Caco-2 (cell line): ENCODE results near the gene SLC47A2. TPM values are rescaled to one million over a fixed set of nuclear protein-coding genes. Genes with fewer than 3 reads are reported as not detected.
A peak's percentile ranks its signal among the peaks of the same experiment; 100 is the strongest.

ENCODE experiments used
- BruUV-seq: library from RNA; stranded (reverse); fragments of 400-500 nt; replicated peaks from 2 replicates; lab custom pipeline; 2021; lab: Mats Ljungman, UMichigan
- CTCF ChIA-PET: fragments of 300-600 bp; sonication (Branson Sonifier 250); formaldehyde crosslinking; loops from one replicate; lab custom pipeline; 2022; ENCODE audit warnings: antibody characterized with exemption; lab: Charles Lee
- POLR2A ChIA-PET: fragments of 300-600 bp; sonication (Branson Sonifier 250); formaldehyde crosslinking; loops from one replicate; lab custom pipeline; 2022; ENCODE audit warnings: antibody characterized with exemption; lab: Charles Lee
- DNase-seq, 2 experiments: peaks; one replicate each; pipeline versions ENCODE4 v3.0.0 to v3.0.0-alpha.2; 2020 to 2022
- H3K27me3 ChIP-seq: replicated peaks from 2 replicates; pipeline ENCODE4 v1.6.0; 2011; ENCODE audit warnings: low read length; ENCODE audit not compliant: control insufficient read depth, insufficient read depth
- H3K36me3 ChIP-seq: 2 replicates; pipeline ENCODE4 v1.5.1; 2011; ENCODE audit warnings: low read length; ENCODE audit not compliant: control insufficient read depth, insufficient read depth
- H3K4me1 ChIP-seq: fragments of 250-450 bp; sonication (Bioruptor Pico); 2 replicates; pipeline ENCODE4 v1.5.1; 2020; ENCODE audit warnings: mild to moderate bottlenecking
- H3K4me3 ChIP-seq: 2 replicates; pipeline ENCODE4 v1.5.1; 2011; ENCODE audit warnings: low read depth, mild to moderate bottlenecking, control low read depth, low read length
- H3K9me3 ChIP-seq: fragments of 250-450 bp; sonication (Bioruptor Pico); 2 replicates; pipeline ENCODE4 v1.5.1; 2020; ENCODE audit warnings: mild to moderate bottlenecking, moderate library complexity
- H3K27ac Mint-ChIP-seq: one replicate; pipeline ENCODE4 v1.8.0; 2022; ENCODE audit warnings: mixed read lengths; ENCODE audit not compliant: unreplicated experiment
- H3K27me3 Mint-ChIP-seq: one replicate; pipeline ENCODE4 v1.8.0; 2022; ENCODE audit warnings: mixed read lengths; ENCODE audit not compliant: insufficient read depth, unreplicated experiment
- H3K36me3 Mint-ChIP-seq: one replicate; pipeline ENCODE4 v1.8.0; 2022; ENCODE audit warnings: mild to moderate bottlenecking, mixed read lengths; ENCODE audit not compliant: insufficient read depth, unreplicated experiment
- H3K4me1 Mint-ChIP-seq: one replicate; pipeline ENCODE4 v1.8.0; 2022; ENCODE audit warnings: low read depth, mixed read lengths; ENCODE audit not compliant: unreplicated experiment
- H3K4me3 Mint-ChIP-seq: one replicate; pipeline ENCODE4 v1.8.0; 2022; ENCODE audit warnings: mild to moderate bottlenecking, moderate library complexity, mixed read lengths; ENCODE audit not compliant: unreplicated experiment
- H3K9me3 Mint-ChIP-seq: one replicate; pipeline ENCODE4 v1.8.0; 2022; ENCODE audit warnings: mixed read lengths; ENCODE audit not compliant: unreplicated experiment
- intact Hi-C: fragments of 100-400 bp; cut with micrococcal nuclease; formaldehyde crosslinking; loops from one replicate; pipeline ENCODE4 v1.10.0; 2022; ENCODE audit not compliant: unreplicated experiment
- total RNA-seq: library from RNA; stranded (reverse); gene quantifications from 2 replicates; pipeline ENCODE4 v1.2.3, GENCODE V29; 2022
- TF ChIP-seq, protein P1 (sequence below), 2 experiments: fragments of 200-600 bp in 1 of 2; IDR thresholded peaks; 1 replicate in 1 of 2; 2 replicates in 1 of 2; pipeline versions ENCODE4 v1.5.1 to v1.8.0; 2011 to 2022; ENCODE audit warnings: antibody characterized with exemption in 1 of 2, control low read depth in 1 of 2, inconsistent platforms in 1 of 2, low read depth in 1 of 2, low read length in 1 of 2, mild to moderate bottlenecking in 1 of 2, moderate library complexity in 1 of 2; ENCODE audit not compliant: insufficient read depth in 1 of 2, severe bottlenecking in 1 of 2, unreplicated experiment in 1 of 2

SLC47A2 gene
- total RNA-seq, 1 experiment from 2014 or later = 0.20 TPM

DNA sequence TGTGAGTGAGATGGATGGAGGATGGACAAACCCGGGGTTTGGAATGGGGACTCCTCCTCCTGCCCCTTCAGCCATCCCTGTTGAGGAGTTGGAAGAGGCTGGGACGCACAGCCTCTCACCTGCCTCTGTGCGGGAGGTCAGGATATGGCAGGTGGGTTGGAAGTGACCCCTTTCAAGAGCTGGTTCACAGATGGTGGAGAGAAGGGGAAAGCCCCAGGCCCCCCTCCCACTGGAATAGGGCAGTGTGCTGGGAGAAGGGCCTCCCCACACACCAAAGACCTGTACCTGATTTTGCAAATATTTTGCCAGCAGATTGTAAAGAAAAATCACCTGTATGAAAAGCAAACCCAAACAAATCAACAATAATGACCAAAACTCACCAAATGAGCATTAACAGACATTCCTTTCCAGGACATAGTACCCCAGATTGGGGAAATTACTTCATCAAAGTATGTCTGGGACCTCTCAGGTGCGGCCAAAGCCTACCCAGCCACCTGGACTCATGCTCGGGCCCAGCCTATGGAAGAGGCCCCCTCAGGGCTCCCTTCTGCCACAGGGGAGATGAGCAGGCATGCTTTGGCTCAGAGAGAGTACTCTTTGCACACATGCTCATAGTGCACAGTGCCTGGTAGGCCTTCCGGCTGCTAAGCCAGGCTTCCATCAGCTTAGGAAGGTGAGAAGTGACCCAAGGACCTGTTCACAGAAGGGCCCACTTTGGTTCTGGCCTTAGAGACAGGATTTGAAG, 7.8 kb downstream of the SLC47A2 start:
- Mint-ChIP-seq H3K36me3 (no peaks in the 10 kb centered on the region), H3K27me3 (no peaks in the 10 kb centered on the region), H3K4me3 (no peak overlapping the region), H3K4me1 (peaks cover 3% of the 10 kb centered on the region), H3K27ac (no peak overlapping the region), H3K9me3 (no peaks in the 10 kb centered on the region)
- CTCF ChIA-PET = no interaction called here
- TF ChIP-seq, protein P1, sequence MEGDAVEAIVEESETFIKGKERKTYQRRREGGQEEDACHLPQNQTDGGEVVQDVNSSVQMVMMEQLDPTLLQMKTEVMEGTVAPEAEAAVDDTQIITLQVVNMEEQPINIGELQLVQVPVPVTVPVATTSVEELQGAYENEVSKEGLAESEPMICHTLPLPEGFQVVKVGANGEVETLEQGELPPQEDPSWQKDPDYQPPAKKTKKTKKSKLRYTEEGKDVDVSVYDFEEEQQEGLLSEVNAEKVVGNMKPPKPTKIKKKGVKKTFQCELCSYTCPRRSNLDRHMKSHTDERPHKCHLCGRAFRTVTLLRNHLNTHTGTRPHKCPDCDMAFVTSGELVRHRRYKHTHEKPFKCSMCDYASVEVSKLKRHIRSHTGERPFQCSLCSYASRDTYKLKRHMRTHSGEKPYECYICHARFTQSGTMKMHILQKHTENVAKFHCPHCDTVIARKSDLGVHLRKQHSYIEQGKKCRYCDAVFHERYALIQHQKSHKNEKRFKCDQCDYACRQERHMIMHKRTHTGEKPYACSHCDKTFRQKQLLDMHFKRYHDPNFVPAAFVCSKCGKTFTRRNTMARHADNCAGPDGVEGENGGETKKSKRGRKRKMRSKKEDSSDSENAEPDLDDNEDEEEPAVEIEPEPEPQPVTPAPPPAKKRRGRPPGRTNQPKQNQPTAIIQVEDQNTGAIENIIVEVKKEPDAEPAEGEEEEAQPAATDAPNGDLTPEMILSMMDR (IDR thresholded peaks at IDR 0.05; ENCODE audit: insufficient read depth in 1 of 2, low read depth in 1 of 2, low read length in 1 of 2, severe bottlenecking in 1 of 2, unreplicated experiment in 1 of 2) = no peak
- Histone ChIP-seq H3K27me3 (no peaks in the 10 kb centered on the region), H3K4me3 (no peak overlapping the region), H3K4me1 (peaks cover 9% of the 10 kb centered on the region), H3K9me3 (no peaks in the 10 kb centered on the region), H3K36me3 (no peaks in the 10 kb centered on the region)
- POLR2A ChIA-PET = no interaction called here
- no peak for DNase-seq
- intact Hi-C loops = no loop called here
- no TSS peak for BruUV-seq

DNA sequence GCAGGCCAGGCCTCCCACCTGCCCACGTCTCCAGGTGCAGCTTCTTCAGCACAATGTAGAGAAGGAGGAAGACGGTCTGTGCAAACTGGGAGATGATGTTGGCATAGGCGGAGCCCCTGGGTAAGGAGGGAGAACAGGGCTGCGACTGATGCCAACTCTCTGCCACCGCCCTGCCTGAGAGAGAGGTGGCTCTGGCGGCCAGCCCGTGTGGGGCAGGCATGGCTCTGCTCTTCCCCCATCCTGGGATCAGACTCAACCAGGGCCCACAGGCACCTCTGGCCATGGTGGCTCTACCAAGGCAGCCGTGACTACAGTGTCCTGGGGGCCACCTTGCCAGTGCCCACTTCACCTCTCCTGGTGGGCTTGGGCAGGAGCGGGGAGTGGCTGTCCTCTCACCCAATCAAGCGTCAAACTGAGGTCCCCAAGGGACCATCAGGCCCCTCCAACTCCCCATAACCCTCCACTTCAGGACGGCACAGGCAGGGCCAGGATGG, 8.6 kb downstream of the SLC47A2 start:
- no peak overlapping the region for H3K4me3 ChIP-seq
- peaks cover 13% of the 10 kb centered on the region for H3K4me1 ChIP-seq
- TF ChIP-seq, protein P1 (IDR thresholded peaks at IDR 0.05; ENCODE audit: insufficient read depth in 1 of 2, low read depth in 1 of 2, low read length in 1 of 2, severe bottlenecking in 1 of 2, unreplicated experiment in 1 of 2) = no peak
- no peak overlapping the region for H3K4me3 Mint-ChIP-seq
- no peaks in the 10 kb centered on the region for H3K27me3 Mint-ChIP-seq
- peaks cover 7% of the 10 kb centered on the region for H3K4me1 Mint-ChIP-seq
- no peaks in the 10 kb centered on the region for H3K9me3 ChIP-seq
- H3K36me3 Mint-ChIP-seq = no peaks in the 10 kb centered on the region
- no peak for DNase-seq
- ChIA-PET POLR2A (no interaction called here), CTCF (no interaction called here)
- no peaks in the 10 kb centered on the region for H3K27me3 ChIP-seq
- H3K36me3 ChIP-seq = no peaks in the 10 kb centered on the region
- H3K9me3 Mint-ChIP-seq = no peaks in the 10 kb centered on the region
- no TSS peak for BruUV-seq
- H3K27ac Mint-ChIP-seq = no peak overlapping the region
- intact Hi-C loops = no loop called here

DNA sequence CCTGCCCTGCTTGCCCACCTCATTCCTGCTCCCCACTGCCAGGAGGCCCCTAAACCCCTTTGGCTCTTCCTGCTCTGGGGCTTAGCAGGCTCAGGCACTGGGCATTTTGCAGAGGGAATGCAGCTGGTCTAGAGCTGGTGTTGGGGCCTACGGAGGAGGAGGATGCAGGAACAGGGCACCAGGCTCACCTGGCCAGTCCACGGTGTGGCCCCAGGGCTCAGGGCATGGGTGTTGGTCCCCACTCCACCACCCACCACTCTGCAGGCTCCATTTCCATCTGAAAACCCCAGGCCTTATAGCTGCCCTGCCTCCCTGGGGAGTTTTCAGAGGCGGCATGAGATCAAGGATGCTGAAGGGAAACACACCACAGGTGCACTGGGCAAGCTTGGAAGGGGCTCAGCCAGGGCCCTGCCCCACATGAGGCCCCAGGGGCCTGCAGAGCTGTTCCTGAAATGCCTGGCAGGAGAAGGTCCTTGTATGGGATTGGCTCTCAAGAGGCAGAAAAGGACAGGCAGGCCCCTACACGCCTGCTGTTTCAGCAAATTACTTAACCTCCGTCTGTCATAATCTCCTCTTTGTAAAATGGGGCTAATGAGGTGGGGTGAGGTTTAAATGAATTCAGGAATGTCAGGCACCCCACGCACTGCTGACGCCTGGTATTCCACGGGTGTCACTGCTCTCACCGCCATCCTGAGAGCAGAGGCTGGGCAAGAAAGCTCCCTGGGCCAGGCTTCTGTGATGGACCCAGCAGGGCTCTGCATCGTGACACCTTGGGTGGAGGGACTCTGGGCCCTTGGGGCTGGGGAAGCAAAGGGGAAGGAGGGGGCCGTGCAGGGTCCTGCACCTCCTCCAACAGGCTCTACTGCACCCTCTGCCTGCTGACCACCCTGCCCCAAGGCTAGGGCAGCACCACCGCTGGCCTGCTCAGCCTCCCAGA, 9.3 kb downstream of the SLC47A2 start:
- no peak overlapping the region for H3K4me3 Mint-ChIP-seq
- no peak overlapping the region for H3K27ac Mint-ChIP-seq
- no peaks in the 10 kb centered on the region for H3K9me3 Mint-ChIP-seq
- Histone ChIP-seq H3K4me3 (no peak overlapping the region), H3K36me3 (no peaks in the 10 kb centered on the region), H3K27me3 (no peaks in the 10 kb centered on the region), H3K4me1 (peaks cover 13% of the 10 kb centered on the region), H3K9me3 (no peaks in the 10 kb centered on the region)
- no TSS peak for BruUV-seq
- H3K4me1 Mint-ChIP-seq = peaks cover 11% of the 10 kb centered on the region
- CTCF ChIA-PET = no interaction called here
- H3K36me3 Mint-ChIP-seq = no peaks in the 10 kb centered on the region
- intact Hi-C loops = no loop called here
- POLR2A ChIA-PET = no interaction called here
- TF ChIP-seq, protein P1 (IDR thresholded peaks at IDR 0.05; ENCODE audit: insufficient read depth in 1 of 2, low read depth in 1 of 2, low read length in 1 of 2, severe bottlenecking in 1 of 2, unreplicated experiment in 1 of 2) = no peak
- DNase-seq = peak in 1 of 2 experiments; percentile 44
- H3K27me3 Mint-ChIP-seq = no peaks in the 10 kb centered on the region
